Heart left ventricle (tissue), 13 donors: ENCODE data around the gene SF3A2.

ENCODE experiments used
- POLR2A ChIP-seq, 2 donors: fragments of 450-650 bp; IDR thresholded peaks; one replicate each; pipeline ENCODE4 v1.6.1; 2017; ENCODE audit warnings: antibody characterized with exemption in 2 of 2, mild to moderate bottlenecking in 2 of 2, moderate library complexity in 2 of 2
- TF ChIP-seq, protein P1 (sequence below), 12 donors: fragments of 200-600 bp; sonication (generic) in 4 of 12; IDR thresholded peaks; one replicate each; pipeline versions ENCODE4 v1.5.0 to v1.8.0; 2018 to 2022; ENCODE audit warnings: antibody characterized with exemption in 12 of 12, mild to moderate bottlenecking in 5 of 12
- donor health status: ischemic (EF 13 %, LVEDD 7.1; RV severe dilation, severe dysfunction).
- donor health status: DM: no; HTN: yes; CAD: no.
- donor health status: DM: no; HTN: no; CAD: no.
- donor health status: ischemic (EF 25% LVEDD 6.9; RV normal size, moderate dysfunction).
- donor health status: ischemic (EF 25% LVEDD 5.7; RV mildly dilated, moderate dysfunction).
- donor health status: ischemic (EF 35%, LVEDD 5.7; RV mildly dilated, moderate dysfunction).
- donor health status: nonischemic (EF 11% LVEDD 7.7; RV severe dilation, severe dysfunction).
- donor health status: DM: yes; HTN: yes; CAD: no.
- donor health status: PGD.
- donor health status: ischemic (EF 29% LVEDD 5.4; RV normal size, mild dysfunction).
- donor health status: nonischemic (EF 23%, LVEDD 6.1; RV moderate dilation, normal function).

DNA sequence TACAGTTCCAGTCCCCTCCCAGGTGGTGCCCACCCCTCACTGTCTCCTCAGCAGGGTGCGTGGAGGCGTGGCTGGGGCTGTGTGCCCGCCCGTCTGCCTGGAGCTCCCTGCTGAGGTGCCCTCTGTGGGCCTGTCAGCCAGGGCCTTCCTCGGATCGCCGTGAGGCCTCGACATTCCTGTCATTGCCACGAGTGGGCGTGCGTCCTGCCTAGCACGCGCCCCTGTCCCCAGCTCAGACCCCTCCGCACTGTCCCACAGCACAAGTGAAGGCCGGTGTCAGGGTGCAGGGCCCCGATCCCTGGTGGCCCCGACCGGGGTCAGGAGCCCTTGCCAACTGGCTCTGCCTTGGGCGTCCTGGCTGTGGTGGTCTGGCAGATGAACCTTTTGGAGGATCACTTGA is 40.7 kb upstream of the SF3A2 start:
- TF ChIP-seq, protein P1, sequence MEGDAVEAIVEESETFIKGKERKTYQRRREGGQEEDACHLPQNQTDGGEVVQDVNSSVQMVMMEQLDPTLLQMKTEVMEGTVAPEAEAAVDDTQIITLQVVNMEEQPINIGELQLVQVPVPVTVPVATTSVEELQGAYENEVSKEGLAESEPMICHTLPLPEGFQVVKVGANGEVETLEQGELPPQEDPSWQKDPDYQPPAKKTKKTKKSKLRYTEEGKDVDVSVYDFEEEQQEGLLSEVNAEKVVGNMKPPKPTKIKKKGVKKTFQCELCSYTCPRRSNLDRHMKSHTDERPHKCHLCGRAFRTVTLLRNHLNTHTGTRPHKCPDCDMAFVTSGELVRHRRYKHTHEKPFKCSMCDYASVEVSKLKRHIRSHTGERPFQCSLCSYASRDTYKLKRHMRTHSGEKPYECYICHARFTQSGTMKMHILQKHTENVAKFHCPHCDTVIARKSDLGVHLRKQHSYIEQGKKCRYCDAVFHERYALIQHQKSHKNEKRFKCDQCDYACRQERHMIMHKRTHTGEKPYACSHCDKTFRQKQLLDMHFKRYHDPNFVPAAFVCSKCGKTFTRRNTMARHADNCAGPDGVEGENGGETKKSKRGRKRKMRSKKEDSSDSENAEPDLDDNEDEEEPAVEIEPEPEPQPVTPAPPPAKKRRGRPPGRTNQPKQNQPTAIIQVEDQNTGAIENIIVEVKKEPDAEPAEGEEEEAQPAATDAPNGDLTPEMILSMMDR (IDR thresholded peaks at IDR 0.05): no peak
- no peak for TF ChIP-seq POLR2A (IDR thresholded peaks at IDR 0.05)
